CD4-positive, alpha-beta T cell (primary cell): ENCODE measurements around the gene HMGCS2. TPM values are rescaled to one million over a fixed set of nuclear protein-coding genes. Genes with fewer than 3 reads are reported as not detected.

Source experiments
- ATAC-seq: fragments of 200-7000 bp; cut with Tn5 transposase; one replicate; pipeline ENCODE4 v1.10.0; 2022; ENCODE audit warnings: mild to moderate bottlenecking; ENCODE audit not compliant: poor library complexity
- CTCF ChIA-PET: fragments of 350-600 bp; sonication (Branson Sonifier 250); formaldehyde crosslinking; loops from one replicate; lab custom pipeline; 2021; ENCODE audit warnings: antibody characterized with exemption, inconsistent platforms; lab: Charles Lee
- POLR2A ChIA-PET: fragments of 350-600 bp; sonication (Branson Sonifier 250); formaldehyde crosslinking; loops from one replicate; lab custom pipeline; 2021; ENCODE audit warnings: antibody characterized with exemption, inconsistent platforms; lab: Charles Lee
- DNase-seq, 14 experiments: peaks; one replicate each; pipeline ENCODE4 v3.0.0-alpha.2; 2013 to 2020; ENCODE audit warnings: mixed read lengths in 2 of 14
- H3K27ac ChIP-seq, 2 donors: one replicate each; pipeline versions ENCODE4 v1.5.1 to v1.7.0; 2013; ENCODE audit warnings: low read length in 2 of 2, low read depth in 1 of 2, mild to moderate bottlenecking in 1 of 2
- H3K27me3 ChIP-seq, 2 experiments: 1 replicate in 1 of 2; 2 replicates in 1 of 2; pipeline versions ENCODE4 v1.6.1 to v1.7.0; 2013; ENCODE audit warnings: low read length in 2 of 2, control low read depth in 1 of 2, mild to moderate bottlenecking in 1 of 2, moderate library complexity in 1 of 2; ENCODE audit not compliant: insufficient read depth in 2 of 2, control insufficient read depth in 1 of 2
- H3K36me3 ChIP-seq: one replicate; pipeline ENCODE4 v1.6.1; 2013; ENCODE audit warnings: low read length, control low read depth; ENCODE audit not compliant: insufficient read depth
- H3K4me1 ChIP-seq: one replicate; pipeline ENCODE4 v1.6.1; 2013; ENCODE audit warnings: low read length, control low read depth; ENCODE audit not compliant: insufficient read depth
- H3K4me3 ChIP-seq: one replicate; pipeline ENCODE4 v1.5.1; 2013; ENCODE audit warnings: mild to moderate bottlenecking, low read length, moderate library complexity
- H3K9me3 ChIP-seq, 2 experiments: 1 replicate in 1 of 2; 2 replicates in 1 of 2; pipeline versions ENCODE4 v1.6.1 to v1.7.0; 2013; ENCODE audit warnings: low read length in 2 of 2, mild to moderate bottlenecking in 2 of 2, control low read depth in 1 of 2, moderate library complexity in 1 of 2; ENCODE audit not compliant: control insufficient read depth in 1 of 2, insufficient read depth in 1 of 2
- H3K27ac Mint-ChIP-seq: one replicate; pipeline ENCODE4 v1.8.0; 2020; ENCODE audit warnings: mixed read lengths
- H3K27me3 Mint-ChIP-seq: one replicate; pipeline ENCODE4 v1.8.0; 2021; ENCODE audit warnings: mixed read lengths
- H3K36me3 Mint-ChIP-seq: one replicate; pipeline ENCODE4 v1.8.0; 2021; ENCODE audit warnings: low read depth, mixed read lengths
- H3K4me1 Mint-ChIP-seq: one replicate; pipeline ENCODE4 v1.8.0; 2021; ENCODE audit warnings: low read depth, mixed read lengths
- H3K4me3 Mint-ChIP-seq: one replicate; pipeline ENCODE4 v1.8.0; 2020; ENCODE audit warnings: mild to moderate bottlenecking, mixed read lengths
- H3K9me3 Mint-ChIP-seq: one replicate; pipeline ENCODE4 v1.8.0; 2020; ENCODE audit warnings: mixed read lengths
- intact Hi-C, 2 experiments: fragments of 100-400 bp; cut with DNase I in 1 of 2; cut with micrococcal nuclease in 1 of 2; formaldehyde crosslinking; loops; one replicate each; pipeline versions ENCODE4 v1.15.1 to v1.9.0; 2023 to 2025; cut with DNase I, micrococcal nuclease
- total RNA-seq, 174 experiments: library from RNA in 2 of 174; stranded (reverse) in 2 of 174; gene quantifications; one replicate each; pipeline ENCODE4 v1.2.3 and lab custom pipeline; 2021 to 2026
- TF ChIP-seq, protein P1 (sequence below): fragments of 200-600 bp; IDR thresholded peaks from one replicate; pipeline ENCODE4 v1.8.0; 2022; ENCODE audit warnings: antibody characterized with exemption, mild to moderate bottlenecking

The HMGCS2 gene
- total RNA-seq, 2 experiments from 2014 or later: not detected

DNA sequence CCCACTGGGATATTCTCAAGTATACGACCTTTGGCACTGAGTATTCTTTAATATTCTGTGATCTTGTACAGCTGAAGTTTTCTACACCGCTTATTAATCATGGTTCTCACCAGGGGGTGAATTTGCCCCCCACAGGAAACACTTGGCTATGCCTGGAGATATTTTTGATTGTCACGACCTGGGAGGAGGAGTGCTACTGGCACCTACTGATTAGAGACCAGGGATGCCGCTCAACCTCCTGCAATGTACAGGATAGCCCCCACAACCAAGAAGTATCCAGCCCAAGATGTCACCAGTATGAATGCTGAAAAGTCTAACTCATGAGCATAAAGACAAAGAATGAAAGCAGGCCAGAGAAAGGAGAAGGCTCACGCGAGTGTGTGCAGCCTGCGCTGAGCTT, 28.9 kb upstream of the HMGCS2 start:
- ChIA-PET CTCF (no interaction called here), POLR2A (interaction anchor here (0.6 kb wide), 1 partner anchor 12 kb away, joined by 3 read pairs; no protein-coding TSS in a partner anchor)
- no peaks in the 10 kb centered on the region for H3K9me3 Mint-ChIP-seq
- no peak for DNase-seq
- no peak overlapping the region for H3K4me3 Mint-ChIP-seq
- Histone ChIP-seq H3K4me3 (no peak overlapping the region), H3K9me3 (no peaks in the 10 kb centered on the region), H3K27me3 (no peaks in the 10 kb centered on the region), H3K4me1 (no peaks in the 10 kb centered on the region), H3K36me3 (no peaks in the 10 kb centered on the region), H3K27ac (no peak overlapping the region)
- TF ChIP-seq, protein P1, sequence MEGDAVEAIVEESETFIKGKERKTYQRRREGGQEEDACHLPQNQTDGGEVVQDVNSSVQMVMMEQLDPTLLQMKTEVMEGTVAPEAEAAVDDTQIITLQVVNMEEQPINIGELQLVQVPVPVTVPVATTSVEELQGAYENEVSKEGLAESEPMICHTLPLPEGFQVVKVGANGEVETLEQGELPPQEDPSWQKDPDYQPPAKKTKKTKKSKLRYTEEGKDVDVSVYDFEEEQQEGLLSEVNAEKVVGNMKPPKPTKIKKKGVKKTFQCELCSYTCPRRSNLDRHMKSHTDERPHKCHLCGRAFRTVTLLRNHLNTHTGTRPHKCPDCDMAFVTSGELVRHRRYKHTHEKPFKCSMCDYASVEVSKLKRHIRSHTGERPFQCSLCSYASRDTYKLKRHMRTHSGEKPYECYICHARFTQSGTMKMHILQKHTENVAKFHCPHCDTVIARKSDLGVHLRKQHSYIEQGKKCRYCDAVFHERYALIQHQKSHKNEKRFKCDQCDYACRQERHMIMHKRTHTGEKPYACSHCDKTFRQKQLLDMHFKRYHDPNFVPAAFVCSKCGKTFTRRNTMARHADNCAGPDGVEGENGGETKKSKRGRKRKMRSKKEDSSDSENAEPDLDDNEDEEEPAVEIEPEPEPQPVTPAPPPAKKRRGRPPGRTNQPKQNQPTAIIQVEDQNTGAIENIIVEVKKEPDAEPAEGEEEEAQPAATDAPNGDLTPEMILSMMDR: no peak
- ATAC-seq: no peak
- no peaks in the 10 kb centered on the region for H3K27me3 Mint-ChIP-seq
- H3K27ac Mint-ChIP-seq: no peak overlapping the region
- H3K4me1 Mint-ChIP-seq: peaks cover 15% of the 10 kb centered on the region
- intact Hi-C loops: no loop called here
- no peaks in the 10 kb centered on the region for H3K36me3 Mint-ChIP-seq

DNA sequence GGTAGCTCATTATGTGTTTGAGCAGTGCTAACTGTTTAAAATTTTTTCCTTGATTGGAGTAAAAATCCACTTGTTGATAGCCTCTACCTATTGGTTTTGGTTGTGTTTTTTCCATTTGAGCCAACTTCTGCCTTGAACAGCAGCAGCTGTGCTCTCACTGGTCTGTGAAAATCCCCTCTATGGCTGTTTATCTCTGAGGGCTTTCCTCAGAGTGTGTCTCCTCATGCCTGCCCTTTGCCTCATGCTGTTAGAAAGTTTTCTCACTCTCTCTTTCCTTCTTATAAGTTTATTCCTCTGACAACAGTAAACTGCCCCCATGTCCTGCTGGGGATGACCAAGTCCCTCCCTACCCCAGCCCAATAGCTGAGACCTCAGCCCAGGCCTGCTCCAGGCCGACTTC, 28.5 kb upstream of the HMGCS2 start:
- Histone ChIP-seq H3K4me1 (no peaks in the 10 kb centered on the region), H3K36me3 (no peaks in the 10 kb centered on the region), H3K27me3 (no peaks in the 10 kb centered on the region), H3K9me3 (no peaks in the 10 kb centered on the region), H3K4me3 (no peak overlapping the region), H3K27ac (no peak overlapping the region)
- intact Hi-C loops: no loop called here
- no peak for DNase-seq
- Mint-ChIP-seq H3K4me3 (no peak overlapping the region), H3K27me3 (no peaks in the 10 kb centered on the region), H3K4me1 (peaks cover 15% of the 10 kb centered on the region), H3K27ac (no peak overlapping the region), H3K9me3 (no peaks in the 10 kb centered on the region), H3K36me3 (no peaks in the 10 kb centered on the region)
- CTCF ChIA-PET: no interaction called here
- POLR2A ChIA-PET: interaction anchor here (0.6 kb wide), 1 partner anchor 12 kb away, joined by 3 read pairs; no protein-coding TSS in a partner anchor
- ATAC-seq: no peak
- TF ChIP-seq, protein P1: no peak

DNA sequence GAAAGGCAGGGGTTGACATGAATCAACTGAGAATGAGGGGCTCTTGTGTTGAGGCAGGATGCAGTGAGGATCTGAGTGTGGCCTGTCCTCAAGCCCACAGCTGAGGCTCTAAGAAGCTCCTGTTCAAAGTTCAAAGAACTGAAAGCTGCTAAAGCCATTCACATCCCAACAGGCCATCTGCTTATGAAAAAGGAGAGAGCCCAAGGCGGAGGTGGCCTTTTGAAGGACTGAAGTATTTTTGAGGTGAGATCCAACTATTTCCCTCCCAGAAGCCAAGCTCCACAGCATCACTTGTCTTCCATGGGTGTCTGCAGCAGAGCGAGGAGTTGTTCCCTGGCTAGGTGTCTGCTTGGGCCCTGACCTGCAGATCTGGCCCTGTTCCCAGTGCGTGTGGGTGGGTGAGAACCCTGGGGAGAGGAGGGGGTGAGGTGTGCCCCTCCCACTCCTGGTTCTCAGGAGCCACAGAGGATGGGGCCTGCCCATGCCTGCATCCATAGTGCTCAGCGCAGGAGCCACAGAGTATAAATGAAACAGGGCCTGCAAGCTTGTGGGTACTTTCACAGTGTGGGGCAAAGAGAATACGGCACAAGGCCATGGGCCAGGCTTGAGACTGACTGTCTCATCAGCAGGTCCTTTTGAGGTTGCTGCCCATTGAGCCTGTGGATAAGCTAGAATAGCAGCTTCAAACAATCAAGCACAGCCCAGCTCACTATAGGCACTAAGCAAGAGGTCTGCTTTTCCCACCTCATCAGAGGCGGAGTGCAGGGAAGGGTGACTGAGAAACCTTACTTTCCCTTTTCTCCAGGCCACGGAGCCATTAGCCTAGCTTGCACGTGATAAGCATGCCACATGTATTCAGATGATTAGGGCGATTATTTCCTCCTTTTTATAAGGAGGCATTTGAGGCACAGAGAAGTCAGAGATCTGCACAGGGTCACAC, 26.8 kb upstream of the HMGCS2 start:
- ChIA-PET POLR2A (no interaction called here), CTCF (no interaction called here)
- no peak for DNase-seq
- no peak overlapping the region for H3K27ac Mint-ChIP-seq
- intact Hi-C loops: no loop called here
- H3K4me1 ChIP-seq: no peaks in the 10 kb centered on the region
- no peak overlapping the region for H3K4me3 ChIP-seq
- TF ChIP-seq, protein P1: no peak
- H3K4me3 Mint-ChIP-seq: no peak overlapping the region
- H3K27ac ChIP-seq: no peak overlapping the region
- no peaks in the 10 kb centered on the region for H3K36me3 ChIP-seq
- H3K27me3 ChIP-seq: no peaks in the 10 kb centered on the region
- no peaks in the 10 kb centered on the region for H3K9me3 Mint-ChIP-seq
- H3K27me3 Mint-ChIP-seq: peaks cover 4% of the 10 kb centered on the region
- peaks cover 15% of the 10 kb centered on the region for H3K4me1 Mint-ChIP-seq
- H3K36me3 Mint-ChIP-seq: no peaks in the 10 kb centered on the region
- no peak for ATAC-seq
- H3K9me3 ChIP-seq: no peaks in the 10 kb centered on the region
